Measurements from ENCODE around the gene SMYD5.
A peak's percentile ranks its signal among the peaks of the same experiment; 100 is the strongest.

Gene SMYD5

GRCh38 chr2:73233154-73233931 lies 19.3 kb downstream of the SMYD5 start, which contains the start of gene PRADC1:
TSS of gene PRADC1 (minus strand) at chr2:73233239. CDS start at chr2:73233160, 79 bp downstream.
- peaks cover 12% of the 10 kb centered on the region; the same call in 1 of the 2 replicates for H3K4me1 ChIP-seq (ENCODE audit: control insufficient read depth, insufficient read depth, low read length)
- peak within 1 kb of the TSS; percentile 97 for H3K27ac ChIP-seq (ENCODE audit: extremely low read depth, low read depth, low read length)
- CTCF ChIA-PET, result interaction anchor here (1.5 to 2.0 kb wide), 2 partner anchors 21 to 57 kb away, joined by 6 to 11 read pairs; no protein-coding TSS in a partner anchor
- POLR2A ChIA-PET, result interaction anchor here (0.5 to 3.7 kb wide), 24 partner anchors 9 to 504 kb away, joined by 3 to 33 read pairs (median 6); partner anchors contain the start of genes ALMS1, FBXO41, SPR and TPRKB
- no peaks in the 10 kb centered on the region for H3K9me3 ChIP-seq (ENCODE audit: control insufficient read depth, insufficient read depth, low read depth, low read length)
- peaks cover 6 to 43% of the 10 kb centered on the region in 2 experiments; a peak in 2 of 3 replicates for H3K36me3 ChIP-seq (ENCODE audit: control insufficient read depth in 2 of 2, insufficient read depth in 1 of 2, low read length in 2 of 2)
- peak within 1 kb of the TSS; percentile 87 for H3K4me3 ChIP-seq (ENCODE audit: low read depth, low read length)
- no peak for TF ChIP-seq PRDM1 (tag by site-specific recombination; IDR thresholded peaks at IDR 0.05)
- no peak for TF ChIP-seq ZNF239 (tag by site-specific recombination; IDR thresholded peaks at IDR 0.05)
- no peak for TF ChIP-seq ZNF544 (tag by site-specific recombination; IDR thresholded peaks at IDR 0.05)
- TF ChIP-seq ZSCAN23 (tag by site-specific recombination; IDR thresholded peaks at IDR 0.05), result peak; percentile 10; the same call in 1 of the 2 replicates
- TF ChIP-seq ZNF146 (tag by site-specific recombination; IDR thresholded peaks at IDR 0.05), result no peak
- no peak for TF ChIP-seq SCRT1 (tag by site-specific recombination; IDR thresholded peaks at IDR 0.05; ENCODE audit: borderline replicate concordance)
- TF ChIP-seq EGR2 (tag by site-specific recombination; IDR thresholded peaks at IDR 0.05; ENCODE audit: low read depth), result peak; percentile 83
- TF ChIP-seq, protein P1, sequence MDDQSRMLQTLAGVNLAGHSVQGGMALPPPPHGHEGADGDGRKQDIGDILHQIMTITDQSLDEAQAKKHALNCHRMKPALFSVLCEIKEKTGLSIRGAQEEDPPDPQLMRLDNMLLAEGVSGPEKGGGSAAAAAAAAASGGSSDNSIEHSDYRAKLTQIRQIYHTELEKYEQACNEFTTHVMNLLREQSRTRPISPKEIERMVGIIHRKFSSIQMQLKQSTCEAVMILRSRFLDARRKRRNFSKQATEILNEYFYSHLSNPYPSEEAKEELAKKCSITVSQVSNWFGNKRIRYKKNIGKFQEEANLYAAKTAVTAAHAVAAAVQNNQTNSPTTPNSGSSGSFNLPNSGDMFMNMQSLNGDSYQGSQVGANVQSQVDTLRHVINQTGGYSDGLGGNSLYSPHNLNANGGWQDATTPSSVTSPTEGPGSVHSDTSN (CRISPR knock-in tag; IDR thresholded peaks at IDR 0.05), result peak; percentile 74; the same call in 1 of the 2 replicates
- peak; percentile 65; the same call in 1 of the 2 replicates for TF ChIP-seq ZNF76 (tag by site-specific recombination; IDR thresholded peaks at IDR 0.05; ENCODE audit: borderline replicate concordance, low read depth)
- TF ChIP-seq ZNF114 (tag by site-specific recombination; IDR thresholded peaks at IDR 0.05), result no peak
- TF ChIP-seq, protein P2, sequence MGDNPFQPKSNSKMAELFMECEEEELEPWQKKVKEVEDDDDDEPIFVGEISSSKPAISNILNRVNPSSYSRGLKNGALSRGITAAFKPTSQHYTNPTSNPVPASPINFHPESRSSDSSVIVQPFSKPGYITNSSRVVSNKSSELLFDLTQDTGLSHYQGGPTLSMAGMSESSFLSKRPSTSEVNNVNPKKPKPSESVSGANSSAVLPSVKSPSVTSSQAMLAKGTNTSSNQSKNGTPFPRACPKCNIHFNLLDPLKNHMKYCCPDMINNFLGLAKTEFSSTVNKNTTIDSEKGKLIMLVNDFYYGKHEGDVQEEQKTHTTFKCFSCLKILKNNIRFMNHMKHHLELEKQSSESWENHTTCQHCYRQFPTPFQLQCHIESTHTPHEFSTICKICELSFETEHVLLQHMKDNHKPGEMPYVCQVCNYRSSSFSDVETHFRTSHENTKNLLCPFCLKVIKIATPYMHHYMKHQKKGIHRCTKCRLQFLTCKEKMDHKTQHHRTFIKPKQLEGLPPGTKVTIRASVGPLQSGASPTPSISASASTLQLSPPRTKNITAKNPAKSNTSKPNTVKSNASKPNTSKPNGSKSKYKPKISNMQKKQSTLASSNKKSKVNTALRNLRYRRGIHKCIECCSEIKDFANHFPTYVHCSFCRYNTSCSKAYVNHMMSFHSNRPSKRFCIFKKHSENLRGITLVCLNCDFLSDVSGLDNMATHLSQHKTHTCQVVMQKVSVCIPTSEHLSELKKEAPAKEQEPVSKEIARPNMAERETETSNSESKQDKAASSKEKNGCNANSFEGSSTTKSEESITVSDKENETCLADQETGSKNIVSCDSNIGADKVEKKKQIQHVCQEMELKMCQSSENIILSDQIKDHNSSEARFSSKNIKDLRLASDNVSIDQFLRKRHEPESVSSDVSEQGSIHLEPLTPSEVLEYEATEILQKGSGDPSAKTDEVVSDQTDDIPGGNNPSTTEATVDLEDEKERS (tag by site-specific recombination; IDR thresholded peaks at IDR 0.05), result no peak
- no peak; the same call in 1 of the 2 replicates for TF ChIP-seq ZNF394 (tag by site-specific recombination; IDR thresholded peaks at IDR 0.05; ENCODE audit: borderline replicate concordance)
- peak; percentile 65 for TF ChIP-seq SP7 (tag by site-specific recombination; IDR thresholded peaks at IDR 0.05)
- TF ChIP-seq ZNF324 (tag by site-specific recombination; IDR thresholded peaks at IDR 0.05), result peak; percentile 56; the same call in 1 of the 2 replicates
- TF ChIP-seq ELK4 (IDR thresholded peaks at IDR 0.05; ENCODE audit: borderline replicate concordance, low read depth, low read length), result no peak
- peak; percentile 93 for TF ChIP-seq ZNF335 (tag by site-specific recombination; conservative IDR thresholded peaks at IDR 0.05)
- TF ChIP-seq ZNF555 (tag by site-specific recombination; conservative IDR thresholded peaks at IDR 0.05), result no peak
- TF ChIP-seq ZBTB21 (tag by site-specific recombination; IDR thresholded peaks at IDR 0.05), result no peak
- TF ChIP-seq ZFHX2 (tag by site-specific recombination; conservative IDR thresholded peaks at IDR 0.05), result peak; percentile 95
- TF ChIP-seq GLIS1 (tag by site-specific recombination; IDR thresholded peaks at IDR 0.05), result peak; percentile 80
- TF ChIP-seq, protein P3, sequence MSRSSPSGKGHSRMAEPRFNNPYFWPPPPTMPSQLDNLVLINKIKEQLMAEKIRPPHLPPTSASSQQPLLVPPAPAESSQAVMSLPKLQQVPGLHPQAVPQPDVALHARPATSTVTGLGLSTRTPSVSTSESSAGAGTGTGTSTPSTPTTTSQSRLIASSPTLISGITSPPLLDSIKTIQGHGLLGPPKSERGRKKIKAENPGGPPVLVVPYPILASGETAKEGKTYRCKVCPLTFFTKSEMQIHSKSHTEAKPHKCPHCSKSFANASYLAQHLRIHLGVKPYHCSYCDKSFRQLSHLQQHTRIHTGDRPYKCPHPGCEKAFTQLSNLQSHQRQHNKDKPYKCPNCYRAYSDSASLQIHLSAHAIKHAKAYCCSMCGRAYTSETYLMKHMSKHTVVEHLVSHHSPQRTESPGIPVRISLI (tag by site-specific recombination; IDR thresholded peaks at IDR 0.05), result no peak
- peak; percentile 91 for TF ChIP-seq SP3 (tag by site-specific recombination; IDR thresholded peaks at IDR 0.05)
- no peak for TF ChIP-seq ZNF184 (tag by site-specific recombination; IDR thresholded peaks at IDR 0.05)
- no peak for TF ChIP-seq ZNF266 (tag by site-specific recombination; IDR thresholded peaks at IDR 0.05; ENCODE audit: low read depth)
- no peak for TF ChIP-seq REPIN1 (tag by site-specific recombination; IDR thresholded peaks at IDR 0.05; ENCODE audit: low read depth)
- TF ChIP-seq ZNF404 (tag by site-specific recombination; IDR thresholded peaks at IDR 0.05), result no peak
- TF ChIP-seq ZNF629 (tag by site-specific recombination; IDR thresholded peaks at IDR 0.05), result 0 out of 2 replicates have a peak, but pooled peaks have one; percentile 45
- TF ChIP-seq, protein P4, sequence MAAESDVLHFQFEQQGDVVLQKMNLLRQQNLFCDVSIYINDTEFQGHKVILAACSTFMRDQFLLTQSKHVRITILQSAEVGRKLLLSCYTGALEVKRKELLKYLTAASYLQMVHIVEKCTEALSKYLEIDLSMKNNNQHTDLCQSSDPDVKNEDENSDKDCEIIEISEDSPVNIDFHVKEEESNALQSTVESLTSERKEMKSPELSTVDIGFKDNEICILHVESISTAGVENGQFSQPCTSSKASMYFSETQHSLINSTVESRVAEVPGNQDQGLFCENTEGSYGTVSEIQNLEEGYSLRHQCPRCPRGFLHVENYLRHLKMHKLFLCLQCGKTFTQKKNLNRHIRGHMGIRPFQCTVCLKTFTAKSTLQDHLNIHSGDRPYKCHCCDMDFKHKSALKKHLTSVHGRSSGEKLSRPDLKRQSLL (tag by site-specific recombination; IDR thresholded peaks at IDR 0.05), result 0 out of 2 replicates have a peak, but pooled peaks have one; percentile 5
- TF ChIP-seq ZBTB7A (tag by site-specific recombination; IDR thresholded peaks at IDR 0.05; ENCODE audit: low read depth), result peak; percentile 39; the same call in 1 of the 2 replicates
- TF ChIP-seq ZNF660 (tag by site-specific recombination; IDR thresholded peaks at IDR 0.05), result no peak
